LNCAP (cell line): Measurements from ENCODE around the gene GLB1L.

Experiments
- TF ChIP-seq, protein P1 (sequence below): fragments of 450-650 bp; IDR thresholded peaks from 2 replicates; pipeline ENCODE4 v1.5.1; 2017; ENCODE audit warnings: mild to moderate bottlenecking

GLB1L gene

GRCh38 chr2:219215871-219216534, 29.2 kb downstream of the GLB1L start:
- TF ChIP-seq, protein P1, sequence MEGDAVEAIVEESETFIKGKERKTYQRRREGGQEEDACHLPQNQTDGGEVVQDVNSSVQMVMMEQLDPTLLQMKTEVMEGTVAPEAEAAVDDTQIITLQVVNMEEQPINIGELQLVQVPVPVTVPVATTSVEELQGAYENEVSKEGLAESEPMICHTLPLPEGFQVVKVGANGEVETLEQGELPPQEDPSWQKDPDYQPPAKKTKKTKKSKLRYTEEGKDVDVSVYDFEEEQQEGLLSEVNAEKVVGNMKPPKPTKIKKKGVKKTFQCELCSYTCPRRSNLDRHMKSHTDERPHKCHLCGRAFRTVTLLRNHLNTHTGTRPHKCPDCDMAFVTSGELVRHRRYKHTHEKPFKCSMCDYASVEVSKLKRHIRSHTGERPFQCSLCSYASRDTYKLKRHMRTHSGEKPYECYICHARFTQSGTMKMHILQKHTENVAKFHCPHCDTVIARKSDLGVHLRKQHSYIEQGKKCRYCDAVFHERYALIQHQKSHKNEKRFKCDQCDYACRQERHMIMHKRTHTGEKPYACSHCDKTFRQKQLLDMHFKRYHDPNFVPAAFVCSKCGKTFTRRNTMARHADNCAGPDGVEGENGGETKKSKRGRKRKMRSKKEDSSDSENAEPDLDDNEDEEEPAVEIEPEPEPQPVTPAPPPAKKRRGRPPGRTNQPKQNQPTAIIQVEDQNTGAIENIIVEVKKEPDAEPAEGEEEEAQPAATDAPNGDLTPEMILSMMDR, result no peak

DNA sequence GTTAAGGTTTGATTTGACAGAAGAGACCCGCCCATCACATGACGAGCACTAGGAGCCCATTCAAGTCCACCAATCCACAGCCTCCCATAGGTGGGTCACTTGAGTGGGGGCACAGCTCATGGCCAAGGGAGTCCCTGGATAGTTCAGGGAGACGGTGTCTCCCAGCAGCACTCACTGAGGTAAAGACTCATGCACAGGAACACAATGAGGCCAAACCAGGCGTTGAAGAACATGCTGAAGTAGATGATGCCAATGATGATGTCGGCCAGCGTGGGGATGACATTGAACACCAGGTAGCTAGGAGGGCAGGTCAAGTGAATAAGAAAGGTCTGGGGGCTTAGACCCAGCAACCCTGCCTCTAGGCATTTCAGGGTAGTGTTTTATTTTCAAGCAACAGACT, 30.5 kb downstream of the GLB1L start:
- TF ChIP-seq, protein P1, result no peak

- TF ChIP-seq, protein P1, result no peak
Observed at GRCh38 chr2:219214141-219214540, 31.1 kb downstream of the GLB1L start.

DNA sequence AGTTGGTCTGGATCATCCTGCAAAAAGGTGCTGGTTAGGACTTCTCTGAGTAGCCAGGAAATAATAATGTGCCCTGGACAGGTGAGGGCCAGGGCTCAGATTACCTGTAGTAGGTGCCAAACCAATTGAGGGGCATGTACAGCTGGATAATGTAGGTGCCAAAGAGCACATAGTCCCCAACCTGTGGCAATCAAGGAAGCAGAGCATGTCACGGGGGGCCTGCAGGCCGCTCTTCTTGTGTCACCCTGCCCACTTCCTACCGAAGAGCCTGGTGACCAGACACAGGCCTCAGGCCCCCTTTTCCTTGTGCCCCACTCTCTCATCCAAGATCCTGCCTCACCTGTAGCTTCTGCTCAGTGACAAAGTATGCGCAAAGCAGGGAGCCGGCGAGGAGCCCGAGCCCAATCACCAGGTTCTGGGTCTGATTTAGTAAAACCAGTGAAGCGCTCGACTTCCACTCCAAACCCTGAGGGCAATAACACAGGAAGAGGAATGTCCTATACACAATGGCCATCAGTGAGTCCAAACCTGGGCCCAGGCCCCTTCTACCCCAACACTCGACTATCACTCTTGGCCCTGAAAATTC, 31.7 kb downstream of the GLB1L start:
- TF ChIP-seq, protein P1, result no peak

GRCh38 chr2:219213026-219213415, 32.2 kb downstream of the GLB1L start:
- TF ChIP-seq, protein P1, result no peak

- TF ChIP-seq, protein P1, result no peak
Observed at GRCh38 chr2:219210886-219211362, 34.3 kb downstream of the GLB1L start.

GRCh38 chr2:219210196-219210885, 34.9 kb downstream of the GLB1L start:
- TF ChIP-seq, protein P1, result no peak
